IMR-90 (cell line): ENCODE measurements around the gene KRT28. TPM values are rescaled to one million over a fixed set of nuclear protein-coding genes. Genes with fewer than 3 reads are reported as not detected.

Experiments
- ATAC-seq: fragments of 200-7000 bp; cut with Tn5 transposase; 2 replicates; pipeline ENCODE4 v1.9.1; 2020; ENCODE audit warnings: low read depth, mild to moderate bottlenecking, moderate library complexity
- BruUV-seq: library from RNA; stranded (reverse); fragments of 400-500 nt; replicated peaks from 2 replicates; lab custom pipeline; 2021; lab: Mats Ljungman, UMichigan
- CTCF ChIA-PET: fragments of 300-600 bp; formaldehyde crosslinking; extraction: SDS; loops from one replicate; lab custom pipeline; 2021; ENCODE audit warnings: antibody characterized with exemption; lab: Yijun Ruan, JAX
- POLR2A ChIA-PET: fragments of 300-600 bp; sonication (Branson Sonifier 250); formaldehyde crosslinking; loops from one replicate; lab custom pipeline; 2022; ENCODE audit warnings: antibody characterized with exemption; ENCODE audit not compliant: unreplicated experiment; lab: Charles Lee
- DNase-seq: peaks from one replicate; pipeline ENCODE4 v3.0.0; 2013
- H2AFZ ChIP-seq: replicated peaks from 2 replicates; pipeline ENCODE3; 2013; ENCODE audit warnings: low read length, mild to moderate bottlenecking; ENCODE audit not compliant: poor library complexity
- H2AK5ac ChIP-seq: 2 replicates; pipeline ENCODE4 v1.6.1; 2013; ENCODE audit warnings: low read depth, low read length, inconsistent platforms
- H2AK9ac ChIP-seq: replicated peaks from 2 replicates; pipeline ENCODE3; 2013; ENCODE audit warnings: mild to moderate bottlenecking, low read depth, low read length, moderate library complexity; ENCODE audit not compliant: poor library complexity
- H2BK120ac ChIP-seq: 2 replicates; pipeline ENCODE4 v1.6.1; 2013; ENCODE audit warnings: low read depth, low read length, inconsistent platforms
- H2BK15ac ChIP-seq: 3 replicates; pipeline ENCODE4 v1.6.1; 2013; ENCODE audit warnings: low read depth, low read length, inconsistent platforms
- H2BK20ac ChIP-seq: 2 replicates; pipeline ENCODE4 v1.6.1; 2013; ENCODE audit warnings: low read depth, mild to moderate bottlenecking, inconsistent platforms, low read length, moderate library complexity
- H2BK5ac ChIP-seq: 2 replicates; pipeline ENCODE4 v1.6.1; 2013; ENCODE audit warnings: mild to moderate bottlenecking, low read depth, low read length, inconsistent platforms; ENCODE audit not compliant: poor library complexity, severe bottlenecking
- H3K14ac ChIP-seq: replicated peaks from 2 replicates; pipeline ENCODE4 v1.6.1; 2013; ENCODE audit warnings: low read depth, low read length, inconsistent platforms
- H3K18ac ChIP-seq: 2 replicates; pipeline ENCODE4 v1.6.1; 2013; ENCODE audit warnings: low read depth, low read length, control low read depth
- H3K23ac ChIP-seq: 2 replicates; pipeline ENCODE4 v1.6.1; 2013; ENCODE audit warnings: low read depth, low read length, inconsistent platforms
- H3K27ac ChIP-seq: 2 replicates; pipeline ENCODE4 v1.5.1; 2013; ENCODE audit warnings: mild to moderate bottlenecking, control low read depth, low read length; ENCODE audit not compliant: insufficient read depth
- H3K27me3 ChIP-seq: 2 replicates; pipeline ENCODE4 v1.6.1; 2013; ENCODE audit warnings: low read length; ENCODE audit not compliant: control insufficient read depth, insufficient read depth
- H3K36me3 ChIP-seq: 2 replicates; pipeline ENCODE4 v1.6.1; 2013; ENCODE audit warnings: low read length, mixed read lengths; ENCODE audit not compliant: control insufficient read depth, insufficient read depth
- H3K4ac ChIP-seq: 2 replicates; pipeline ENCODE4 v1.6.1; 2013; ENCODE audit warnings: low read depth, low read length, inconsistent platforms
- H3K4me1 ChIP-seq: 2 replicates; pipeline ENCODE4 v1.6.1; 2013; ENCODE audit warnings: low read length, mixed read lengths; ENCODE audit not compliant: control insufficient read depth, insufficient read depth
- H3K4me2 ChIP-seq: 2 replicates; pipeline ENCODE4 v1.6.1; 2013; ENCODE audit warnings: low read depth, mild to moderate bottlenecking, control low read depth, low read length, moderate library complexity
- H3K4me3 ChIP-seq: 2 replicates; pipeline ENCODE4 v1.5.1; 2013; ENCODE audit warnings: low read depth, mild to moderate bottlenecking, control low read depth, low read length, moderate library complexity; ENCODE audit not compliant: insufficient read depth
- H3K56ac ChIP-seq: 2 replicates; pipeline ENCODE4 v1.6.1; 2013; ENCODE audit warnings: low read length, inconsistent platforms; ENCODE audit not compliant: insufficient read depth; ENCODE audit errors: extremely low read depth
- H3K79me1 ChIP-seq, 2 experiments: 2 replicates each; pipeline ENCODE4 v1.6.1; 2013; ENCODE audit warnings: low read length in 2 of 2, inconsistent platforms in 1 of 2, low read depth in 1 of 2
- H3K9ac ChIP-seq: 2 replicates; pipeline ENCODE4 v1.6.1; 2013; ENCODE audit warnings: low read depth, low read length, control low read depth
- H3K9me1 ChIP-seq: 2 replicates; pipeline ENCODE4 v1.6.1; 2013; ENCODE audit warnings: low read length, inconsistent platforms; ENCODE audit not compliant: insufficient read depth
- H3K9me3 ChIP-seq: 2 replicates; pipeline ENCODE4 v1.6.1; 2013; ENCODE audit warnings: low read length; ENCODE audit not compliant: control insufficient read depth, insufficient read depth
- H4K20me1 ChIP-seq: 2 replicates; pipeline ENCODE4 v1.6.1; 2013; ENCODE audit warnings: low read length, inconsistent platforms; ENCODE audit not compliant: insufficient read depth
- H4K5ac ChIP-seq: 2 replicates; pipeline ENCODE4 v1.6.1; 2013; ENCODE audit warnings: mild to moderate bottlenecking, low read depth, low read length, control low read depth
- H4K8ac ChIP-seq, 2 experiments: 2 replicates each; pipeline ENCODE4 v1.6.1; 2013; ENCODE audit warnings: low read depth in 2 of 2, low read length in 2 of 2, control low read depth in 1 of 2, inconsistent platforms in 1 of 2
- H4K91ac ChIP-seq: 2 replicates; pipeline ENCODE4 v1.6.1; 2013; ENCODE audit warnings: low read depth, low read length, inconsistent platforms; ENCODE audit not compliant: insufficient read depth
- CHD1 ChIP-seq: IDR thresholded peaks from 2 replicates; pipeline ENCODE4 v1.6.1; 2012; ENCODE audit warnings: low read depth, low read length, improper control_type of control experiment
- FOS ChIP-seq: fragments of 150-350 bp; IDR thresholded peaks from 2 replicates; pipeline ENCODE4 v1.6.1; 2016; ENCODE audit warnings: low read depth, low read length
- MAZ ChIP-seq: IDR thresholded peaks from 2 replicates; pipeline ENCODE4 v1.6.1; 2012; ENCODE audit warnings: low read depth, mild to moderate bottlenecking, low read length, improper control_type of control experiment, moderate library complexity, borderline replicate concordance
- RFX5 ChIP-seq: IDR thresholded peaks from 2 replicates; pipeline ENCODE4 v1.8.0; 2012; ENCODE audit warnings: low read depth, mild to moderate bottlenecking, low read length, moderate library complexity
- WGBS, 2 experiments: methylation state at CpG; one replicate each; pipeline versions ENCODE4 v1.1.5 to v1.1.7; 2013; ENCODE audit warnings: missing lambda C conversion rate in 2 of 2; ENCODE audit not compliant: insufficient read length in 1 of 2; ENCODE audit errors: extremely low coverage in 2 of 2; 5-methylcytosine and 5-hydroxymethylcytosine counted together
- dilution Hi-C: fragments of 300-500 bp; cut with HindIII; formaldehyde crosslinking; loops from one replicate; pipeline ENCODE4 v1.14.3; 2018; ENCODE audit warnings: low sequenced_read_pairs; ENCODE audit not compliant: unreplicated experiment
- in situ Hi-C: fragments of 300-500 bp; cut with MboI; formaldehyde crosslinking; loops from 3 replicates; pipeline ENCODE4 v1.14.3; 2019; ENCODE audit warnings: low sequenced_read_pairs, inconsistent platforms, mixed read lengths
- intact Hi-C: fragments of 100-400 bp; cut with micrococcal nuclease; formaldehyde crosslinking; loops from 2 replicates; pipeline ENCODE4 v1.10.0; 2022
- polyA plus RNA-seq, 3 experiments: library from polyadenylated mRNA; depleted of rRNA; stranded (reverse); fragments of >200 nt; gene quantifications; 2 replicates each; pipeline ENCODE4 v1.2.3, GENCODE V29; 2012; ENCODE audit warnings: low replicate concordance in 1 of 3
- total RNA-seq: library from RNA; depleted of rRNA; stranded (reverse); fragments of >200 nt; gene quantifications from 2 replicates; pipeline ENCODE4 v1.2.3, GENCODE V29; 2012
- TF ChIP-seq, protein P1 (sequence below): fragments of 150-350 bp; IDR thresholded peaks from 2 replicates; pipeline ENCODE4 v1.6.1; 2017; ENCODE audit warnings: mild to moderate bottlenecking, antibody characterized with exemption, low read length, low read depth

KRT28 gene
- total and polyA plus RNA-seq, 2 of the 4 experiments (the other 2 are of a cell fraction), result not detected

DNA sequence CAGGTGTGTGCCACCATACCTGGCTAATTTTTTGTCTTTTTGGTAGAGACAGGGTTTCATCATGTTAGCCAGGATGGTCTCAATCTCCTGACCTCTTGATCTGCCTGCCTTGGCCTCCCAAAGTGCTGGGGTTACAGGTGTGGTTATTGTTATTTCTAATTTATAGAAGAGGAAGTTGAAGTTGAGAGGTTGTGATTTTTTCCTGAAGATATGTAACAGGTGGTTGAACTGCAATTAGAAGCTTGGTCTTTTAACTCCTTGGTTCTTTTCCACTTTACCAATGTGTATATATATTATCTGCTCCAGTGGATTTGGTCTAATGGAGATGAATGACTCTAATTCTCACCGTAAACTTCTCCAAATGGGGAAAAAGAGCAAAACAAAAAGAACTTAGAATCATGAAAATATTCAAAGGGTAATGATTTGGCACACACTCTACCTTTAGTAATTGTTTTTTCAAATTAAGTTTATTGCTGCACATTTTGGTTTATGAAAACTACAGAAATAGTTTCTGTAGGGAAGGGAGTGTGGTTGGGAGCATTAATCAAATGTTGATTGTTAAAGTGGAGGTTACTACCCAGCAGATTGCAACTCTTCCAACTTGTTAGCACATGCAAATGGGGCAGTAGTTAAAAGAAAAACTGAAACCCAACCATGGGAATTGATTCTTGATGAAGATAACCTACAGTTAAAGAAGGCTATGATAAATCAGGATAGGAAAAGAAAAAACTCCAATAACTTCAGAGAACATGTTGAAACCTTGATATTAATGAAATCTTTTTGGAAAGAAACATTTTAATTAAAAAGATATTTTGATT lies 24.5 kb upstream of the KRT28 start:
- H3K56ac ChIP-seq, result no peak overlapping the region
- H3K4me3 ChIP-seq, result no peak overlapping the region
- no peak overlapping the region for H3K4ac ChIP-seq
- no peak overlapping the region for H3K23ac ChIP-seq
- H2BK20ac ChIP-seq, result no peak overlapping the region
- no peaks in the 10 kb centered on the region for H3K27me3 ChIP-seq
- no peak overlapping the region for H3K14ac ChIP-seq
- DNase-seq, result no peak
- TF ChIP-seq MAZ, result no peak
- TF ChIP-seq FOS, result no peak
- TF ChIP-seq, protein P1, sequence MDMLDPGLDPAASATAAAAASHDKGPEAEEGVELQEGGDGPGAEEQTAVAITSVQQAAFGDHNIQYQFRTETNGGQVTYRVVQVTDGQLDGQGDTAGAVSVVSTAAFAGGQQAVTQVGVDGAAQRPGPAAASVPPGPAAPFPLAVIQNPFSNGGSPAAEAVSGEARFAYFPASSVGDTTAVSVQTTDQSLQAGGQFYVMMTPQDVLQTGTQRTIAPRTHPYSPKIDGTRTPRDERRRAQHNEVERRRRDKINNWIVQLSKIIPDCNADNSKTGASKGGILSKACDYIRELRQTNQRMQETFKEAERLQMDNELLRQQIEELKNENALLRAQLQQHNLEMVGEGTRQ, result no peak
- no peak for TF ChIP-seq CHD1
- TF ChIP-seq RFX5, result no peak
- no peak overlapping the region for H3K27ac ChIP-seq
- intact Hi-C loops (no loop called here), in situ Hi-C loops (no loop called here), dilution Hi-C loops (no loop called here)
- H4K5ac ChIP-seq, result no peak overlapping the region
- no CpG with 5 or more reads among the region's 1 CpG for WGBS, 2 experiments
- peaks cover 2% of the 10 kb centered on the region; the same call in 1 of the 2 replicates for H3K36me3 ChIP-seq
- no TSS peak for BruUV-seq
- no peak overlapping the region for H2AFZ ChIP-seq
- H2BK120ac ChIP-seq, result no peak overlapping the region
- no peak for ATAC-seq
- H4K8ac ChIP-seq, result no peak overlapping the region
- H3K79me1 ChIP-seq, result peaks cover 33 to 44% of the 10 kb centered on the region in 2 experiments
- no peaks in the 10 kb centered on the region for H4K20me1 ChIP-seq
- no peak overlapping the region for H2BK15ac ChIP-seq
- no peak overlapping the region for H3K4me2 ChIP-seq
- no peak overlapping the region for H3K9ac ChIP-seq
- no peak overlapping the region for H2AK9ac ChIP-seq
- CTCF ChIA-PET, result interaction anchor here (0.6 kb wide), 1 partner anchor 18 kb away, joined by 3 read pairs; no protein-coding TSS in a partner anchor
- H2AK5ac ChIP-seq, result no peak overlapping the region
- no peak overlapping the region for H2BK5ac ChIP-seq
- H3K9me3 ChIP-seq, result no peaks in the 10 kb centered on the region
- POLR2A ChIA-PET, result no interaction called here
- H3K18ac ChIP-seq, result no peak overlapping the region
- H4K91ac ChIP-seq, result no peak overlapping the region
- peaks cover 3% of the 10 kb centered on the region for H3K9me1 ChIP-seq
- peaks cover 10% of the 10 kb centered on the region; the same call in 1 of the 2 replicates for H3K4me1 ChIP-seq
